ENCODE results near the gene ANKRD31.

Gene ANKRD31

DNA sequence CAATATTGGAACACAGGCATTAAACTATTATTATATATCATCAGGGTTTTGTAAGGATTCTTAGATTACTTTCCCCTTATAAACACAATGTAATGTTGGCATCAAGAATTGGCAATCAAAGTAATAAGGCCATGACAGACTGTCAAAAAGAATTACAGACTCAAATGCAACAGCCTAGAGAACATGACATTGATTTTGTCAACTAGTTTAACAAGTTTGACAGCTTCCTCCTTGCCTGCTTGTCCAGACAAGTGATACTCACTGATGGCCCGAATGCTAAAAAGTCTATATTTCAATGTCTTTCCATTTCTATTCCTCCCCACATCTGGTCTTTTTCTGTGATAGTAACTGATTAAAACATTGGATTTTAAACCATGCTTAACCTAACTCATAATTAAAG lies 6.4 kb upstream of the ANKRD31 start:
- no peak overlapping the region for H3K4me3 ChIP-seq (ENCODE audit: low read depth, low read length)
- H3K27ac ChIP-seq: no peak overlapping the region
- no peaks in the 10 kb centered on the region for H3K9me3 ChIP-seq (ENCODE audit: severe bottlenecking)
- TF ChIP-seq CTCF (IDR thresholded peaks at IDR 0.05; ENCODE audit: low read depth, low read length): no peak
- DNase-seq: no peak
- H3K27me3 ChIP-seq (ENCODE audit: insufficient read depth, low read depth, severe bottlenecking): no peaks in the 10 kb centered on the region
- no peaks in the 10 kb centered on the region for H3K36me3 ChIP-seq

DNA sequence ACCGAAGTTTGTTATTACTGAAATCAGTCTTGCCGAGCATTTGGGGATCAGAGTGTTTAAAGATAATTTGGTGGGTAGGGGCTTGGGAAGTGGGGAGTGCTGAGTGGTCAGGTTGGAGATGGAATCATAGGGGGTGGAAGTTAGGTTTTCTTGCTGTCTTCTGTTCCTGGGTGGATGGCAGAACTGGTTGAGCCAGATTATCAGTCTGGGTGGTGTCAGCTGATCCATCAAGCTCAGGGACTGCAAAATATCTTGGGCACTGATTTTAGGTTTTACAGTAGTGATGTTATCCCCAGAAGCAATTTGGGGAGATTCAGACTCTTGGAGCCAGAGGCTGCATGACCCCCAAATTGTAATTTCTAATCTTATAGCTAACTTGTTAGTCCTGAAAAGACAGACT lies 5.4 kb upstream of the ANKRD31 start:
- H3K36me3 ChIP-seq: no peaks in the 10 kb centered on the region
- H3K27me3 ChIP-seq (ENCODE audit: insufficient read depth, low read depth, severe bottlenecking): no peaks in the 10 kb centered on the region
- DNase-seq: no peak
- no peaks in the 10 kb centered on the region for H3K9me3 ChIP-seq (ENCODE audit: severe bottlenecking)
- H3K4me3 ChIP-seq (ENCODE audit: low read depth, low read length): no peak overlapping the region
- no peak overlapping the region for H3K27ac ChIP-seq
- no peak for TF ChIP-seq CTCF (IDR thresholded peaks at IDR 0.05; ENCODE audit: low read depth, low read length)

DNA sequence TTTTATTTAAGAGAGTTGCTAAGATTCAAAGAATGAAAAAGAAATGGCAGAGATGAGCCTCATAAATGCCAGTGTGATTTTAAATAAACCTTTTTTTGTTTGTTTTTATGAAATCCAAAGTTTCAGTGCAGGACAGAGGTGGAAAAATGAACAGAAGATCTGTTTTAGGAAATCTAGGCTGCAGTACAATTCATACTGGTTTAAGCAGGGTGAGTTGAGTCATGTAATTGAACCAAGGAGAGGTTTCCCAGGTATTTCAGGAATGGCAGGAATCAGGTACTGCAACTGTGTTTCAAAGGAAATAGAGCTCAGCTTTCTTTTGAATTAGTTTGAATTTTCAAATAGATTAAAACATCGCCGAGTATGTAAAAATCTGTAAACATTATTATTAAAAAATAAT lies 3.0 kb upstream of the ANKRD31 start:
- no peak overlapping the region for H3K27ac ChIP-seq
- no peak overlapping the region for H3K4me3 ChIP-seq (ENCODE audit: low read depth, low read length)
- H3K27me3 ChIP-seq (ENCODE audit: insufficient read depth, low read depth, severe bottlenecking): no peaks in the 10 kb centered on the region
- no peaks in the 10 kb centered on the region for H3K9me3 ChIP-seq (ENCODE audit: severe bottlenecking)
- no peaks in the 10 kb centered on the region for H3K36me3 ChIP-seq
- no peak for DNase-seq
- TF ChIP-seq CTCF (IDR thresholded peaks at IDR 0.05; ENCODE audit: low read depth, low read length): no peak

- TF ChIP-seq CTCF (IDR thresholded peaks at IDR 0.05; ENCODE audit: low read depth, low read length): no peak
- no peak for DNase-seq
- no peaks in the 10 kb centered on the region for H3K36me3 ChIP-seq
- no peak overlapping the region for H3K27ac ChIP-seq
- H3K4me3 ChIP-seq (ENCODE audit: low read depth, low read length): no peak overlapping the region
- no peaks in the 10 kb centered on the region for H3K27me3 ChIP-seq (ENCODE audit: insufficient read depth, low read depth, severe bottlenecking)
- no peaks in the 10 kb centered on the region for H3K9me3 ChIP-seq (ENCODE audit: severe bottlenecking)
Measured at GRCh38 chr5:75235711-75236110, 967 bp downstream of the ANKRD31 start.

DNA sequence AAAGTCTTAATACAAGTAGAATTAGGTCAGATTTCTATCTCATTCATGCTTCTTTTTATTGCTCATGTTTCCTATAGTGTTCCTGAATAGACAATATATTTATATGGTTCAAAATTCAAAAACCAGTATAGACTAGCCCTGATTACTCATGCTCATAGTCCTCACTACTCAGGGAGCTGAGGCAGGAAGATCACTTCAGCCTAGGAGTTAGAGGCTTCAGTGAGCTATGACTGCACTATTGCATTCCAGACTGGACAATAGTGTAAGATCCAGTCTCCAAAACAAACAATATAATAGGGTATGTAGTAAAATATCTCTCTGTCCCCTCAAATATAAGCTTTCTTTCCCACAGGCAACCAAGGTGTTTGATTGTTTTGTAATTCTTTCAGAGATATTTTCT lies 2.4 kb downstream of the ANKRD31 start:
- H3K9me3 ChIP-seq (ENCODE audit: severe bottlenecking): no peaks in the 10 kb centered on the region
- H3K36me3 ChIP-seq: no peaks in the 10 kb centered on the region
- H3K27ac ChIP-seq: no peak overlapping the region
- no peaks in the 10 kb centered on the region for H3K27me3 ChIP-seq (ENCODE audit: insufficient read depth, low read depth, severe bottlenecking)
- H3K4me3 ChIP-seq (ENCODE audit: low read depth, low read length): no peak overlapping the region
- no peak for DNase-seq
- no peak for TF ChIP-seq CTCF (IDR thresholded peaks at IDR 0.05; ENCODE audit: low read depth, low read length)

DNA sequence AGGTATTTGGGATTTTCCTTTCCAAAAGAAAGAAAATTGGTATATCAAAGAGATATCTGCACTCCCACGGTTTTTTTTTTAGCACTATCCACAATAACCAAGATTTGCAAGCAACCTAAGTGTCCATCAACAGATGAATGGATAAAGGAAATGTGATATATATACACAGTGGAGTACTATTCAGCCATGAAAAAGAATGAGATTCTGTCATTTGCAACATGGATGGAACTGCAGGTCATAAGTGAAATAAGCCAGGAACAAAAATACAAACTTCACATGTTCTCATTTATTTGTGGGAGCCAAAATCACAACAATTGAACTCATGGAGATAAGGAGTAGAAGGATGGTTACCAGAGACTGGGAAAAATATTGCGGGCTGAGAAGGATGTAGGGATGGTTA lies 9.8 kb downstream of the ANKRD31 start:
- Histone ChIP-seq H3K4me3 (ENCODE audit: low read depth, low read length) (no peak overlapping the region), H3K27ac (no peak overlapping the region), H3K9me3 (ENCODE audit: severe bottlenecking) (no peaks in the 10 kb centered on the region), H3K27me3 (ENCODE audit: insufficient read depth, low read depth, severe bottlenecking) (no peaks in the 10 kb centered on the region), H3K36me3 (no peaks in the 10 kb centered on the region)
- no peak for TF ChIP-seq CTCF (IDR thresholded peaks at IDR 0.05; ENCODE audit: low read depth, low read length)
- DNase-seq: no peak
